Right renal pelvis (tissue), 4 donors: ENCODE results near the gene HOXB2. TPM values are rescaled to one million over a fixed set of nuclear protein-coding genes. Genes with fewer than 3 reads are reported as not detected.

Experiments used
- DNase-seq, 4 donors: peaks; one replicate each; pipeline ENCODE4 v3.0.0-alpha.2; 2013; ENCODE audit warnings: low read depth in 4 of 4, low spot score in 3 of 4, missing footprints in 1 of 4
- polyA plus RNA-seq, 4 donors: library from polyadenylated mRNA; unstranded; fragments of 120-200 nt; gene quantifications; one replicate each; pipeline ENCODE4 v1.2.1, GENCODE V29; 2013; ENCODE audit not compliant: insufficient read length in 4 of 4

The HOXB2 gene
- polyA plus RNA-seq, 4 donors = 43.5 to 61.1 (median 56.7) TPM

DNA sequence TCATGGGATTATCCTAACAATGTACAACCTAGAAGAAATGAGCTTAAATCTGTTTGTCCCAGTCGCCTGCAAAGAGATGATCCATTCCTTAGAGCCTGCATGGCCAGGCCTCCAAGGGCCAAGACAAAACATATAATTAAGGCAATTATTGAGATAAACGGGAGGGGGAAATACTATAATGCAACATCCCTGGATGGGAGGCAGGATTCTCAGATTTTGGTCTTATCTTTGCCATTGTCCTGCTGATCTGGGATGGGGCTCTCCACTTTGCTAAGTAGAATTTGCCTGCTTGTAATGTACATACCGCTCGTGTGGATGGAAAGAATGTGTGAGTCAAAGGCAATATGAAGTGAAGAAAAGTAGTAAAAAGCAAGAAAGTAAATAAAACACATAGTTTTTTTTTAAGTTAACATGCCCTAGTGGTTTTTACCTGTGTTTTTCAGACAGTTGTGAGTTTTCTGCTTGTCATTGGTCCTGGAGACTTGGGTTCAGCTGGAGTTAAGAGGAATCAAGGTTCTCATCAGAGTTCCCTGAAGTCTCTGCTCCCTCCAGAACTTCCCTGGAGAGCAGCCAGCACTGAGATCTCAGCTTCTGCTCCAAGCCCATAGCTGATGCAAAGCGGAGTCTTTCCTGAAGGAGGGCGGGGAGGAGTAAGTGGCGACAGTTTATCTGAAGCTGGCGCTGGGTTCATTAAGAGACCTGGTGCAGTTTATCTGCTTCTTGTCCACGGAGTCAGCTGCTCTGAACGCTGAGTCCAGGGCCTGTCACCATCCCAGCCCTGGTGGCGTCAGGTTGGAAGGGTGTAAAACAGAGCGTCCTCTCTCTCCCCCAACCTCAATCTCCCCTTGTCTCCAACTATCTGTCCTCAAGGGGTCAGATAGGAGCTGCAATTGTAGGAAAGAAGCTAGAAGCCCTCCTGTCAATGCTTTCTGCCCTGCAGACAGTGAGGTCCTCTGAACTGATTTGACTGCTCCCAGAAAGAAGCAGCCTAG is 44.2 kb downstream of the HOXB2 start:
- DNase-seq = no peak

DNA sequence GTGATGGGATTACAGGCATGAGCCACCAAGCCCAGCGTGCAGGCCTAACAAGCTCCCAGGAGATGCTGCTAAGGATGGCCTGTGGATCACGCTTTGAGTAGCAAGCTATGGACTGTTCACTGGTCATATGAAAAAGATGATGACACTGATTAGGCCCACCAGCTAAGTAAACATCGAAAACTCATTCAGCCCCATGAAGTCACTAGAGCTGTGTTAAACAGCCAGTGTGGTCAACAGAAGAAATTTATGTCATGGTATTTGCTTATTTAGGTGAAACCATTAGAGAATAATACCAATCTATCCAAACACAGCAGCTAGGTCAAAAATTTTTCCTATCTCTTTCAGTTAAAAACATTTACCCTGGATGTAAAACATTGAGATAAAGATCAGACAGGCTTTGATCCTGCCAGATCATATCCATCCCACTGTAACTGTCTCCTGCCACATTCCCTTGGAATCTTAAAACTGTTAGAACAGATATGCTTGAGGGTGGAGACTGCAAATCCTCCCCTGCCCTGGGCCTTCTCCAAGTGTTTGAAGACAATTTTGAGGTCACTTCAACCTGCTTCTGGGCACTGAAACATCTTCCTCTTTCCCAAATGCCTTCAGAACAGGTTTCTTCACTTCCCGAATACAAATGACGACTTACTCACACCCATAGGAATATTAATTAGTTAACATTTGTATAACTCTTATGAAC is 45.0 kb downstream of the HOXB2 start:
- no peak for DNase-seq

- DNase-seq = no peak
Observed at GRCh38 chr17:48499248-48499647, 45.7 kb downstream of the HOXB2 start.

DNA sequence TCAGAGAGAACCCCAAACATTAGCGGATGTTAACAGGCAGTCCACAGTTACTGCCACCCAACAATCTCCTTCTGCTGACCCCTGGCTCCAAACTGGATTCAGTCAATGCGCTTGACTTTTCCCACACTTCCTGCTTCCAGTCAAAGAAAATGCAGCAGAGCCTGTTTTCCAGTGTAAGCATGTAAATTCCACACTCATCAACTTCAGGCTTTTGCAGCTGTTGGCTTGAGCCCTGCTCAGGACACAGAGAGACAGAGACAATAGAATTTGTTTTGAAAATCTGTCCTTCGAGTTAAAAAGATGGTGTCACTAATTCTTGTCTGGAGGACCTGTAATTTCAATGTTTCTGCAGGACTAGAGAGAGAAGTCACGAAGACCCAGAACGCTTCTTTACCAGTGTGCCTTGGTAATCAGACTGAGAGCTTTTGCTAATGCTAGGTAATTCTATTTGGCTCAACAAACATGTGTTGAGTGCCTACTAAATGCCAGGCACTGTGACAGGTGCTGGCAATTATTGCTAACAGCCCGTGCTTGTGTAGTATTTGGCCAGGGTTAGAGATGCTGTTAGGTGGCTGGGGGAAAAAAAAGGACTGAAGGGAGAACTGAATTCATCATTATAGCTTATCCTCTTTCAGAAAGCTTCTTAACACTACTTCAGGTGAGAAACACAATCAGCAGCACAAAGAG is 46.6 kb downstream of the HOXB2 start:
- no peak for DNase-seq

DNA sequence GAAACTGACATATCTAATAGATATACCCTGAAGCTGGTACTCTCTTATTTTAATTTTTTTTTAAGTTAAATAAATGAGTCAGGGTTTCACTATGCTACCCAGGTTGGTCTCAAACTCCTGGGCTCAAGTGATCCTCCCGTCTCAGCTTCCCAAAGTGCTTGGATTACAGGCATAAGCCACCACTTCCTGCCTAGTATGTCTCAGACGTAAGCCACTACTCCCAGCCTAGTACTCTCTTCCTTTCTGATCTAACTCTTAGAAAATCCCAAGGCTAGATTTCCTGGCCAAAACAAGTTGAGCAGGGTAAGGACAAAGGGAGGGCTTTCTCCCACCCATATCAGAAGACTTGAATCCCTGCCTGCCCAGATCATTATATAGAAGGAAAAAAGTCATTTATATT is 47.8 kb downstream of the HOXB2 start:
- no peak for DNase-seq

GRCh38 chr17:48494335-48494734 is 50.6 kb downstream of the HOXB2 start:
- no peak for DNase-seq

Other genes with a start within 250 kb of the HOXB2 start
- 10 to 100 TPM; 10.5 to 12.8 (median 12.2) TPM for gene SKAP1, start 114.9 kb downstream of the HOXB2 start, polyA plus RNA-seq
- gene HOXB1, start 14.1 kb downstream of the HOXB2 start, polyA plus RNA-seq = under 1 TPM; 0.27 to 0.34 (median 0.29) TPM
- 10 to 100 TPM in 3 of 4 donors, 1 to 10 TPM in 1; 9.3 to 12.7 (median 10.8) TPM for gene HOXB4, start 33.2 kb upstream of the HOXB2 start, polyA plus RNA-seq
- gene HOXB3, start 45.1 kb upstream of the HOXB2 start, polyA plus RNA-seq = 100 to 1,000 TPM; 145 to 170 (median 155) TPM
- gene HOXB5, start 48.7 kb upstream of the HOXB2 start, polyA plus RNA-seq = 10 to 100 TPM; 28.8 to 38.4 (median 33.5) TPM
- gene HOXB6, start 59.9 kb upstream of the HOXB2 start, polyA plus RNA-seq = 100 to 1,000 TPM in 1 of 4 donors, 10 to 100 TPM in 3; 81.5 to 108 (median 90.6) TPM
- gene HOXB7, start 65.9 kb upstream of the HOXB2 start, polyA plus RNA-seq = 10 to 100 TPM; 37.4 to 44.0 (median 40.5) TPM
- 10 to 100 TPM; 47.3 to 55.5 (median 48.6) TPM for gene HOXB8, start 70.2 kb upstream of the HOXB2 start, polyA plus RNA-seq
- 10 to 100 TPM; 51.6 to 75.3 (median 66.7) TPM for gene HOXB9, start 81.2 kb upstream of the HOXB2 start, polyA plus RNA-seq
- gene PRAC1, start 177.4 kb upstream of the HOXB2 start, polyA plus RNA-seq = not detected
- not detected for gene PRAC2, start 178.1 kb upstream of the HOXB2 start, polyA plus RNA-seq
- gene HOXB13, start 183.6 kb upstream of the HOXB2 start, polyA plus RNA-seq = not detected